ENCODE data around the gene NIT2.
A peak's percentile ranks its signal among the peaks of the same experiment; 100 is the strongest.

The NIT2 gene

GRCh38 chr3:100400780-100401673, 66.5 kb downstream of the NIT2 start, which contains the start of the genes LNP1 and TOMM70:
Gene LNP1 (plus strand): TSS chr3:100401539. CDS start chr3:100429730, 28,191 bp downstream.
Gene TOMM70 (minus strand): TSS chr3:100401089. CDS start chr3:100400949, 140 bp downstream.
- H3K9ac ChIP-seq (ENCODE audit: low read depth, low read length), result peak within 1 kb of the TSS; percentile 87
- H3K9me3 ChIP-seq (ENCODE audit: insufficient read depth, low read depth, low read length), result no peaks in the 10 kb centered on the region
- H3K4me3 ChIP-seq (ENCODE audit: low read length), result peak within 1 kb of the TSS; percentile 81
- H3K27ac ChIP-seq (ENCODE audit: low read length), result peak within 1 kb of the TSS; percentile 93
- no peaks in the 10 kb centered on the region for H3K27me3 ChIP-seq (ENCODE audit: insufficient read depth, low read length)
- H3K36me3 ChIP-seq (ENCODE audit: insufficient read depth, low read depth, low read length), result no peaks in the 10 kb centered on the region
- peaks cover 5% of the 10 kb centered on the region; the same call in 1 of the 2 replicates for H3K4me1 ChIP-seq (ENCODE audit: insufficient read depth, low read length)

GRCh38 chr3:100401674-100402041, 67.1 kb downstream of the NIT2 start:
- Histone ChIP-seq H3K4me3 (ENCODE audit: low read length) (peak overlapping the region; percentile 81), H3K27me3 (ENCODE audit: insufficient read depth, low read length) (no peaks in the 10 kb centered on the region), H3K36me3 (ENCODE audit: insufficient read depth, low read depth, low read length) (no peaks in the 10 kb centered on the region), H3K4me1 (ENCODE audit: insufficient read depth, low read length) (peaks cover 5% of the 10 kb centered on the region; the same call in 1 of the 2 replicates), H3K27ac (ENCODE audit: low read length) (peak overlapping the region; percentile 93), H3K9me3 (ENCODE audit: insufficient read depth, low read depth, low read length) (no peaks in the 10 kb centered on the region), H3K9ac (ENCODE audit: low read depth, low read length) (peak overlapping the region; percentile 87)

- no peaks in the 10 kb centered on the region for H3K36me3 ChIP-seq (ENCODE audit: insufficient read depth, low read depth, low read length)
- H3K27me3 ChIP-seq (ENCODE audit: insufficient read depth, low read length), result no peaks in the 10 kb centered on the region
- H3K9ac ChIP-seq (ENCODE audit: low read depth, low read length), result peak overlapping the region; percentile 87
- H3K27ac ChIP-seq (ENCODE audit: low read length), result no peak overlapping the region
- peaks cover 5% of the 10 kb centered on the region; the same call in 1 of the 2 replicates for H3K4me1 ChIP-seq (ENCODE audit: insufficient read depth, low read length)
- H3K9me3 ChIP-seq (ENCODE audit: insufficient read depth, low read depth, low read length), result no peaks in the 10 kb centered on the region
- peak overlapping the region; percentile 81 for H3K4me3 ChIP-seq (ENCODE audit: low read length)
Observed at GRCh38 chr3:100402256-100402655, 67.7 kb downstream of the NIT2 start.

- H3K9ac ChIP-seq (ENCODE audit: low read depth, low read length), result peak overlapping the region; percentile 87
- no peak overlapping the region for H3K27ac ChIP-seq (ENCODE audit: low read length)
- H3K9me3 ChIP-seq (ENCODE audit: insufficient read depth, low read depth, low read length), result no peaks in the 10 kb centered on the region
- H3K36me3 ChIP-seq (ENCODE audit: insufficient read depth, low read depth, low read length), result no peaks in the 10 kb centered on the region
- H3K4me1 ChIP-seq (ENCODE audit: insufficient read depth, low read length), result peaks cover 5% of the 10 kb centered on the region; the same call in 1 of the 2 replicates
- H3K27me3 ChIP-seq (ENCODE audit: insufficient read depth, low read length), result no peaks in the 10 kb centered on the region
- H3K4me3 ChIP-seq (ENCODE audit: low read length), result peak overlapping the region; percentile 81
Observed at GRCh38 chr3:100402891-100403290, 68.3 kb downstream of the NIT2 start.

- Histone ChIP-seq H3K36me3 (ENCODE audit: insufficient read depth, low read depth, low read length) (no peaks in the 10 kb centered on the region), H3K9me3 (ENCODE audit: insufficient read depth, low read depth, low read length) (no peaks in the 10 kb centered on the region), H3K9ac (ENCODE audit: low read depth, low read length) (peak overlapping the region; percentile 87; the same call in 1 of the 2 replicates), H3K27ac (ENCODE audit: low read length) (no peak overlapping the region), H3K4me3 (ENCODE audit: low read length) (peak overlapping the region; percentile 81), H3K27me3 (ENCODE audit: insufficient read depth, low read length) (no peaks in the 10 kb centered on the region), H3K4me1 (ENCODE audit: insufficient read depth, low read length) (peaks cover 5% of the 10 kb centered on the region; the same call in 1 of the 2 replicates)
Observed at GRCh38 chr3:100403362-100404249, 69.0 kb downstream of the NIT2 start.

GRCh38 chr3:100404250-100404548, 69.6 kb downstream of the NIT2 start:
- H3K4me1 ChIP-seq (ENCODE audit: insufficient read depth, low read length), result peaks cover 5% of the 10 kb centered on the region; the same call in 1 of the 2 replicates

GRCh38 chr3:100407164-100407563, 72.6 kb downstream of the NIT2 start:
- H3K9ac ChIP-seq (ENCODE audit: low read depth, low read length), result no peak overlapping the region
- H3K4me3 ChIP-seq (ENCODE audit: low read length), result no peak overlapping the region
- peaks cover 4% of the 10 kb centered on the region; the same call in 1 of the 2 replicates for H3K36me3 ChIP-seq (ENCODE audit: insufficient read depth, low read depth, low read length)
- H3K9me3 ChIP-seq (ENCODE audit: insufficient read depth, low read depth, low read length), result no peaks in the 10 kb centered on the region
- H3K4me1 ChIP-seq (ENCODE audit: insufficient read depth, low read length), result peaks cover 5% of the 10 kb centered on the region; the same call in 1 of the 2 replicates
- no peaks in the 10 kb centered on the region for H3K27me3 ChIP-seq (ENCODE audit: insufficient read depth, low read length)
- H3K27ac ChIP-seq (ENCODE audit: low read length), result no peak overlapping the region

More at GRCh38 chr3:100404250-100404548, 69.6 kb downstream of the NIT2 start:
- Histone ChIP-seq H3K9me3 (ENCODE audit: insufficient read depth, low read depth, low read length) (no peaks in the 10 kb centered on the region), H3K9ac (ENCODE audit: low read depth, low read length) (0 out of 2 replicates have a peak overlapping the region, but pooled peaks have one; percentile 87), H3K27me3 (ENCODE audit: insufficient read depth, low read length) (no peaks in the 10 kb centered on the region), H3K4me3 (ENCODE audit: low read length) (peak overlapping the region; percentile 81), H3K27ac (ENCODE audit: low read length) (no peak overlapping the region), H3K36me3 (ENCODE audit: insufficient read depth, low read depth, low read length) (no peaks in the 10 kb centered on the region)

GRCh38 chr3:100407977-100408532, 73.5 kb downstream of the NIT2 start:
- Histone ChIP-seq H3K9me3 (ENCODE audit: insufficient read depth, low read depth, low read length) (no peaks in the 10 kb centered on the region), H3K9ac (ENCODE audit: low read depth, low read length) (no peak overlapping the region), H3K4me3 (ENCODE audit: low read length) (no peak overlapping the region), H3K36me3 (ENCODE audit: insufficient read depth, low read depth, low read length) (peaks cover 5% of the 10 kb centered on the region; the same call in 1 of the 2 replicates), H3K27me3 (ENCODE audit: insufficient read depth, low read length) (no peaks in the 10 kb centered on the region), H3K27ac (ENCODE audit: low read length) (no peak overlapping the region), H3K4me1 (ENCODE audit: insufficient read depth, low read length) (peaks cover 5% of the 10 kb centered on the region; the same call in 1 of the 2 replicates)
